NB4 (cell line): ENCODE data around the gene ATP9B.

Source experiments
- CTCF ChIP-seq: IDR thresholded peaks from one replicate; pipeline ENCODE4 v1.5.1; 2012; ENCODE audit warnings: low read depth, low read length
- MAX ChIP-seq: IDR thresholded peaks from 2 replicates; pipeline ENCODE4 v1.6.1; 2011; ENCODE audit warnings: low read depth, low read length
- POLR2A ChIP-seq: IDR thresholded peaks from 2 replicates; pipeline ENCODE4 v1.6.1; 2011; ENCODE audit warnings: mild to moderate bottlenecking; ENCODE audit not compliant: insufficient read length; ENCODE audit errors: extremely low read depth

GRCh38 chr18:79418642-79419041 is 349.4 kb downstream of the ATP9B start:
- no peak for TF ChIP-seq CTCF
- TF ChIP-seq POLR2A: no peak
- TF ChIP-seq MAX: no peak
